MM.1S (cell line): ENCODE data around the gene SSU72.

Source experiments
- DNase-seq: peaks from one replicate; pipeline ENCODE4 v3.0.0-alpha.2; 2015
- H2AFZ ChIP-seq: fragments of 300-600 bp; sonication (generic); 2 replicates; pipeline ENCODE4 v1.6.0; 2016; ENCODE audit warnings: antibody characterized with exemption, low read length
- H3F3A ChIP-seq: fragments of 300-600 bp; sonication (generic); 2 replicates; pipeline ENCODE4 v1.6.1; 2016; ENCODE audit warnings: mild to moderate bottlenecking, antibody characterized with exemption, low read length, moderate library complexity, mixed read lengths; ENCODE audit not compliant: insufficient read depth
- H3K27ac ChIP-seq: fragments of 300-600 bp; sonication (generic); 2 replicates; pipeline ENCODE4 v1.5.1; 2016; ENCODE audit warnings: mild to moderate bottlenecking, low read length
- H3K27me3 ChIP-seq: fragments of 300-600 bp; sonication (generic); replicated peaks from 2 replicates; pipeline ENCODE4 v1.6.0; 2016; ENCODE audit warnings: low read length; ENCODE audit not compliant: insufficient read depth
- H3K36me3 ChIP-seq: fragments of 300-600 bp; sonication (generic); replicated peaks from 2 replicates; pipeline ENCODE4 v1.6.1; 2016; ENCODE audit warnings: mild to moderate bottlenecking, low read length, mixed read lengths; ENCODE audit not compliant: insufficient read depth
- H3K4me1 ChIP-seq: fragments of 300-600 bp; sonication (generic); 2 replicates; pipeline ENCODE4 v1.6.1; 2016; ENCODE audit warnings: low read length, mixed read lengths
- H3K4me2 ChIP-seq: fragments of 300-600 bp; sonication (generic); 2 replicates; pipeline ENCODE4 v1.6.0; 2016; ENCODE audit warnings: low read depth, low read length
- H3K4me3 ChIP-seq: fragments of 300-600 bp; sonication (generic); 2 replicates; pipeline ENCODE4 v1.5.1; 2016; ENCODE audit warnings: low read length, mixed read lengths
- H3K79me2 ChIP-seq: fragments of 300-600 bp; sonication (generic); 2 replicates; pipeline ENCODE4 v1.6.1; 2016; ENCODE audit warnings: mixed run types, low read length, mixed read lengths
- H3K9ac ChIP-seq: fragments of 300-600 bp; sonication (generic); 2 replicates; pipeline ENCODE4 v1.6.1; 2016; ENCODE audit warnings: low read length, mixed read lengths
- H3K9me2 ChIP-seq: fragments of 300-600 bp; sonication (generic); replicated peaks from 2 replicates; pipeline ENCODE4 v1.6.1; 2016; ENCODE audit warnings: mild to moderate bottlenecking, low read length, mixed read lengths; ENCODE audit not compliant: insufficient read depth
- H3K9me3 ChIP-seq: fragments of 300-600 bp; sonication (generic); replicated peaks from 2 replicates; pipeline ENCODE4 v1.6.1; 2016; ENCODE audit warnings: mild to moderate bottlenecking, low read length, mixed read lengths; ENCODE audit not compliant: insufficient read depth
- H4K20me1 ChIP-seq: fragments of 300-600 bp; sonication (generic); 2 replicates; pipeline ENCODE4 v1.6.1; 2016; ENCODE audit warnings: mild to moderate bottlenecking, low read length, moderate library complexity, mixed read lengths; ENCODE audit not compliant: insufficient read depth
- EZH2 ChIP-seq: fragments of 300-600 bp; sonication (generic); optimal IDR thresholded peaks from 2 replicates; pipeline ENCODE3; 2017; ENCODE audit warnings: low read depth, mild to moderate bottlenecking, antibody characterized with exemption, low read length, mixed read lengths
- EZH2phosphoT487 ChIP-seq: fragments of 300-600 bp; sonication (generic); IDR thresholded peaks from 2 replicates; pipeline ENCODE4 v1.6.1; 2018; ENCODE audit warnings: antibody characterized with exemption, low read length
- TF ChIP-seq, protein P1 (sequence below): fragments of 300-600 bp; sonication (generic); IDR thresholded peaks from 2 replicates; pipeline ENCODE4 v1.5.1; 2016; ENCODE audit warnings: antibody characterized with exemption, low read length, mixed read lengths

SSU72 gene

DNA sequence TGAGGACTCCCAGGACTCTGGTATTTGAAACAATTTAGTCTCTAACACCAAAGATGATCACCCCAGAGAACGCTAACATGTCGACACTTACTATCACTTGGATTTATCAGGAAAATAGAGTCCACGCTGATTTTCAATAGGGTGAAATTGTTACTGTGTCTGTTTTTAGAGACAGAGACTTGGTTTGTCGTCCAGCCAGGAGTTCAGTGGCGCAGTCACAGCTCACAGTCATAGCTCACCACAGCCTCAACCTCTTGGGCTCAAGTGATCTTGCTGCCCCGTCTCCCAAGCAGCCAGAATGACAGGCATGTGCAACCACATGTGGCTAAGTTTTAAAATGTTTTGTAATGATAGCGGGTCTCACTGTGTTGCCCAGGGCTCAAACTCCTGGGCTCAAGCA is 5.3 kb downstream of the SSU72 start:
- H3K9ac ChIP-seq, result no peak overlapping the region
- no peak overlapping the region for H2AFZ ChIP-seq
- no peaks in the 10 kb centered on the region for H3K9me2 ChIP-seq
- H3K27ac ChIP-seq, result no peak overlapping the region
- H3K4me3 ChIP-seq, result no peak overlapping the region
- no peak for DNase-seq
- H3K4me1 ChIP-seq, result 0 out of 2 replicates have a peak, but pooled peaks cover 3% of the 10 kb centered on the region
- H4K20me1 ChIP-seq, result peaks cover 24% of the 10 kb centered on the region
- peaks cover 100% of the 10 kb centered on the region for H3K79me2 ChIP-seq
- TF ChIP-seq EZH2phosphoT487 (no peak), EZH2 (no peak)
- TF ChIP-seq, protein P1, sequence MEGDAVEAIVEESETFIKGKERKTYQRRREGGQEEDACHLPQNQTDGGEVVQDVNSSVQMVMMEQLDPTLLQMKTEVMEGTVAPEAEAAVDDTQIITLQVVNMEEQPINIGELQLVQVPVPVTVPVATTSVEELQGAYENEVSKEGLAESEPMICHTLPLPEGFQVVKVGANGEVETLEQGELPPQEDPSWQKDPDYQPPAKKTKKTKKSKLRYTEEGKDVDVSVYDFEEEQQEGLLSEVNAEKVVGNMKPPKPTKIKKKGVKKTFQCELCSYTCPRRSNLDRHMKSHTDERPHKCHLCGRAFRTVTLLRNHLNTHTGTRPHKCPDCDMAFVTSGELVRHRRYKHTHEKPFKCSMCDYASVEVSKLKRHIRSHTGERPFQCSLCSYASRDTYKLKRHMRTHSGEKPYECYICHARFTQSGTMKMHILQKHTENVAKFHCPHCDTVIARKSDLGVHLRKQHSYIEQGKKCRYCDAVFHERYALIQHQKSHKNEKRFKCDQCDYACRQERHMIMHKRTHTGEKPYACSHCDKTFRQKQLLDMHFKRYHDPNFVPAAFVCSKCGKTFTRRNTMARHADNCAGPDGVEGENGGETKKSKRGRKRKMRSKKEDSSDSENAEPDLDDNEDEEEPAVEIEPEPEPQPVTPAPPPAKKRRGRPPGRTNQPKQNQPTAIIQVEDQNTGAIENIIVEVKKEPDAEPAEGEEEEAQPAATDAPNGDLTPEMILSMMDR, result no peak
- no peaks in the 10 kb centered on the region for H3K27me3 ChIP-seq
- H3F3A ChIP-seq, result no peaks in the 10 kb centered on the region
- H3K36me3 ChIP-seq, result peaks cover 5% of the 10 kb centered on the region; the same call in 1 of the 2 replicates
- no peak overlapping the region for H3K4me2 ChIP-seq
- no peaks in the 10 kb centered on the region for H3K9me3 ChIP-seq

DNA sequence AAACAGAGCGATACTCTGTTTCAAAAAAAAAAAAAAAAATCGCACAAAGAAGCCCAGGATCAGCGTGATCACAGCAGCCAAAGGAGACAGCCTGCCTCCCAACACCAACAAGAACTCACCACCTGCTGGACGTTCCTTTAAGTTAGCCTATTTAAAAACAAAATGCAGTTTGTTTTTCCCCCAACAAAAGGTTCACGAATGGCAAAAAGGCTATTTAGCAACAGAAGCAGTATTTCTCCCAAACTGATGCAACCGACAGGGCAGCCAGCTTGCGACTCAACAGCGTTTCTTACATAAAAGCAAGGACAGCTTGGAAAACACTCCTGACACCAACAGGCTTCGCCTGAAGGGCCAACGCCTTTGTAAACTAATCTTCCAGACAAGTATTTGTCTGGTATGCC is 6.8 kb downstream of the SSU72 start:
- no peaks in the 10 kb centered on the region for H3K9me3 ChIP-seq
- H3K4me1 ChIP-seq, result no peaks in the 10 kb centered on the region
- peaks cover 24% of the 10 kb centered on the region for H4K20me1 ChIP-seq
- H3K79me2 ChIP-seq, result peaks cover 97% of the 10 kb centered on the region
- H3K9me2 ChIP-seq, result no peaks in the 10 kb centered on the region
- H3K4me3 ChIP-seq, result no peak overlapping the region
- DNase-seq, result no peak
- H3K9ac ChIP-seq, result no peak overlapping the region
- TF ChIP-seq EZH2, result no peak
- TF ChIP-seq, protein P1, result no peak
- TF ChIP-seq EZH2phosphoT487, result no peak
- H2AFZ ChIP-seq, result no peak overlapping the region
- H3K27me3 ChIP-seq, result no peaks in the 10 kb centered on the region
- peaks cover 8% of the 10 kb centered on the region; the same call in 1 of the 2 replicates for H3K36me3 ChIP-seq
- no peaks in the 10 kb centered on the region for H3F3A ChIP-seq
- no peak overlapping the region for H3K27ac ChIP-seq
- no peak overlapping the region for H3K4me2 ChIP-seq

DNA sequence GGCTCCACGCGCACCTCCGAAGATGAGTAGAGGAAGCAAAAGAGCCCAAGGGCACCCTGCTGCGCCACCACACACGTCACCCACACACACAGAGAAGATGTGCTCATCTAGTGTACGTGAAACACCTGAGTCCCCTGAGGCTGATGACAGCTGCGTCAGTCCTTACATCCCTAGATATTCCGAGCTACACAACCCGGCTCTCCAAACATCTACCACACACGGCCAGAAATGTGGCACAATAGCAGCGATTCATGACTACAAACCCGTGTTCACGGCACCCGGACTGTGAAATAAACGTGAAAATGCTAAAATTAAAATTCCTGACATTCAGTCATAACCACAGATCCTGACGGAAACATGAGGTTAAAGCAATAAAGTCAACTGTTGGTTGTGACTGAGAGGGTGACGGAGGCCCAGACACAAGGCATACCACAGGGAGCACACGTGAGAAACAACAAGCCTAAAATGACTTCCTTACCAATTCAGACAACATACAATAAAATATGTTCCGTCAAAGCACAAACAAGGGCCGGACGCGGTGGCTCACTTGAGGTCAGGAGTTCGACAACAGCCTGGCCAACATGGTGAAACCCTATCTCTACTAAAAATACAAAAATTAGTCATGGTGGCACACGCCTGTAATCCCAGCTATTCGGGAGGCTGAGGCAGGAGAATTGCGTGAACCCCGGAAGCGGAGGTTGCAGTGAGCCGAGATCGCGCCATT is 7.3 kb downstream of the SSU72 start:
- Histone ChIP-seq H3F3A (no peaks in the 10 kb centered on the region), H3K27ac (no peak overlapping the region), H3K4me1 (no peaks in the 10 kb centered on the region), H3K9ac (no peak overlapping the region), H3K9me2 (no peaks in the 10 kb centered on the region), H2AFZ (no peak overlapping the region), H3K36me3 (peaks cover 9% of the 10 kb centered on the region; the same call in 1 of the 2 replicates), H3K4me3 (no peak overlapping the region), H3K4me2 (no peak overlapping the region), H3K27me3 (no peaks in the 10 kb centered on the region), H3K9me3 (no peaks in the 10 kb centered on the region), H3K79me2 (peaks cover 97% of the 10 kb centered on the region), H4K20me1 (peaks cover 24% of the 10 kb centered on the region)
- no peak for TF ChIP-seq EZH2phosphoT487
- no peak for TF ChIP-seq EZH2
- TF ChIP-seq, protein P1, result no peak
- no peak for DNase-seq
